MM.1S (cell line): ENCODE data around the gene SLC25A41.

ENCODE experiments used
- EZH2 ChIP-seq: fragments of 300-600 bp; sonication (generic); optimal IDR thresholded peaks from 2 replicates; pipeline ENCODE3; 2017; ENCODE audit warnings: low read depth, mild to moderate bottlenecking, antibody characterized with exemption, low read length, mixed read lengths
- EZH2phosphoT487 ChIP-seq: fragments of 300-600 bp; sonication (generic); IDR thresholded peaks from 2 replicates; pipeline ENCODE4 v1.6.1; 2018; ENCODE audit warnings: antibody characterized with exemption, low read length
- TF ChIP-seq, protein P1 (sequence below): fragments of 300-600 bp; sonication (generic); IDR thresholded peaks from 2 replicates; pipeline ENCODE4 v1.5.1; 2016; ENCODE audit warnings: antibody characterized with exemption, low read length, mixed read lengths

DNA sequence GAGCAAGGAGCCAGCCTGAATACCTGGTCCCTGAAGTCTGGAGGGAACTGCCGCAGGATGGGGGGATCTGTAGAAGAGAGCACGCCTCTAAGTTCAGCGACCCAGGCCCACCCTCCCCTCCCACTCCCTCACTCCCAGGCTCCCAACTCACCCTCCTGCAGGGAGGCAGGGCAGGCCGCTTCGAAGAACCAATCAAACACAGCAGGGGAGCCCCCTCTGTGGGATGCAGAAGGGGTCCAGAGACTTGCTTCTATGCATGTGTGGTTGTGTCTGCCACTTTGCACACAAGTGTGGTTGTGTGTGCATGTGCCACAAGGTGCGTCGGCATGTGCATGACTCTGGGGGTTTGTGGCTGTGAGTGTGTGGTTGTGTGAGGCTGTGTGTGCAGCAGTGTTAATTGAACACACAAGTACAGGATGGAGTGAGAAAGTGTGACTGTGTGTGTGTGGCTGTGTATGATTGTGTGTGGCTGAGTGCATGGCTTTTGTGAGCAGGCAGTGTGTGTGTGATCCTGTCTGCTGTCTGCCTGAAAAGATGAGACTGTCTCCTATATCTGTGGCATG, 46.4 kb upstream of the SLC25A41 start:
- no peak for TF ChIP-seq EZH2
- TF ChIP-seq, protein P1, sequence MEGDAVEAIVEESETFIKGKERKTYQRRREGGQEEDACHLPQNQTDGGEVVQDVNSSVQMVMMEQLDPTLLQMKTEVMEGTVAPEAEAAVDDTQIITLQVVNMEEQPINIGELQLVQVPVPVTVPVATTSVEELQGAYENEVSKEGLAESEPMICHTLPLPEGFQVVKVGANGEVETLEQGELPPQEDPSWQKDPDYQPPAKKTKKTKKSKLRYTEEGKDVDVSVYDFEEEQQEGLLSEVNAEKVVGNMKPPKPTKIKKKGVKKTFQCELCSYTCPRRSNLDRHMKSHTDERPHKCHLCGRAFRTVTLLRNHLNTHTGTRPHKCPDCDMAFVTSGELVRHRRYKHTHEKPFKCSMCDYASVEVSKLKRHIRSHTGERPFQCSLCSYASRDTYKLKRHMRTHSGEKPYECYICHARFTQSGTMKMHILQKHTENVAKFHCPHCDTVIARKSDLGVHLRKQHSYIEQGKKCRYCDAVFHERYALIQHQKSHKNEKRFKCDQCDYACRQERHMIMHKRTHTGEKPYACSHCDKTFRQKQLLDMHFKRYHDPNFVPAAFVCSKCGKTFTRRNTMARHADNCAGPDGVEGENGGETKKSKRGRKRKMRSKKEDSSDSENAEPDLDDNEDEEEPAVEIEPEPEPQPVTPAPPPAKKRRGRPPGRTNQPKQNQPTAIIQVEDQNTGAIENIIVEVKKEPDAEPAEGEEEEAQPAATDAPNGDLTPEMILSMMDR: no peak
- TF ChIP-seq EZH2phosphoT487: no peak
